ENCODE data around the gene ZFP36L2.

GRCh38 chr2:43262951-43263350 lies 36.5 kb upstream of the ZFP36L2 start:
- no peak for TF ChIP-seq CTCF (IDR thresholded peaks at IDR 0.05)
- TF ChIP-seq POLR2A (IDR thresholded peaks at IDR 0.05), result no peak

Data from thyroid gland (tissue), 4 donors.